Activated CD4-positive, alpha-beta T cell treated with anti-CD3 and anti-CD28 coated beads, Interleukin-2, amount 50 U/mL, for 4 hours (primary cell): ENCODE data around the gene PTP4A1.
A peak's percentile ranks its signal among the peaks of the same experiment; 100 is the strongest.
"Not testable (repeated sequence)": the region's sequence is repeated elsewhere in the genome, so short reads cannot be mapped to it uniquely, and the experiment has no call there.

Experiments used
- DNase-seq, 2 experiments: peaks; one replicate each; pipeline ENCODE4 v3.0.0-alpha.2; 2020

The PTP4A1 gene

DNA sequence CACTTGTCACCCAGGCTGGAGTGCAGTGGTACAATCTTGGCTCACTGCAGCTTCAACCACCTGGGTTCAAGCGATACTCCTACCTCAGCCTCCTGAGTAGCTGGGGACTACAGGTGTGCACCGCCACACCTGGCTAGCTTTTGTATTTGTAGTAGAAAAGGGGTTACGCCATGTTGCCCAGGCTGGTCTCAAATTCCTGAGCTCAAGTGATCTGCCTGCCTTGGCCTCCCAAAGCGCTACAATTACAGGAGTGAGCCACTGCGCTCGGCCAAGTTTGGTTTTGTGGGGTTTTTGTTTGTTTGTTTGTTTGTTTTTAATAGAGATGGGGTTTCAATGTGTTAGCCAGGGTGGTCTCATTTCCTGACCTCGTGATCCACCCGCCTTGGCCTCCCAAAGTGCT lies 12.3 kb downstream of the PTP4A1 start:
- no peak for DNase-seq

DNA sequence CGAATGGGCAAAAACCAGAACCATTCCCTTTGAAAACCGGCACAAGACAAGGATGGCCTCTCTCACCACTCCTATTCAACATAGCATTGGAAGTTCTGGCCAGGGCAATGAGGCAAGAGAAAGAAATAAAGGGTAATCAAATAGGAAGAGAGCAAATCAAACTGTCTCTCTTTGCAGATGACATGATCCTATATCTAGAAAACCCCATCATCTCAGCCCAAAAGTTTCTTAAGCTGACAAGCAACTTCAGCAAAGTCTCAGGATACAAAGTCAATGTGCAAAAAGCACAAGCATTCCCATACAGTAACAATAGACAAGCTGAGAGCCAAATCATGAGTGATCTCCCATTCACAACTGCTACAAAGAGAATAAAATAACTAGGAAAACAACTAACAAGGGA lies 13.4 kb downstream of the PTP4A1 start:
- DNase-seq: not testable (repeated sequence)

DNA sequence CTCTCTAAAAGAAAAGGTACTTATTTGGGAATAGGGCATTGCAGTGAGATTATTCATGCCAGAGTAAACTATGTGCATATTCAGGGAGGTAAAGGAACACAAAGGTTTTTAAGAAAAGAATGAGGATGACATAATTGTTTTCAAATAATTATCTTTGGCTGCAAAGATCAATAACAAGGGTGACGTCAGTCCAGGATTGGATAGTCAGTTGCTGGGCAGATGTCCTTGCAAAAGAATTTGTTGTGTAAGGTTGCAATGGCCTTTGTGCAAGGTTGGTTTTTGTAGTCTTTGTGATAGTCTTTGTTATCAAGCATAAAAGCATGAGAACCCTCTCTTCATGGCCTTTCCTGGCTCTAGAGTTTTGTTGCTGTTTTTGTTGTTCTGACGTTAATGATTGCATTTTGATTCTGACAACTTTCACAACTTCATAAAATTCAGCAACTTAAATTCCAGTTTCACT lies 17.7 kb downstream of the PTP4A1 start:
- no peak for DNase-seq

DNA sequence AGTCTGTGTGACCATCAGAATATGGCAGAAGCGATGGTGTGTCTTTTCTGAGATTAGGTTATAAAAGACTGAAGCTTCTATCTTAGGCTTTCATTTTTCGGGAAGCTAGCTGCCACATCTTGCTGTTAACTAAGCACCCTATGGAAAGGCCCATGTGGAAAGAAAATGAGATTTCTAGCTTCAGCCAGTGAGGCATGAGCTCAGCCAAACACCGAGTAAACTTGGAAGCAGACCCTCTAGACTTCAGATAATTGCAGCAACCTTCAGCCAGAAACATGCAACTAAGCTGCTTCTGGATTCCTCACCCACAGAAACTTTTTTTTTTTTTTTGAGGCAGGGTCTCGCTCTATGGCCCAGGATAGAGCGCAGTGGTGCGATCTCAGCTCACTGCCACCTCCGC lies 20.6 kb downstream of the PTP4A1 start:
- no peak for DNase-seq

DNA sequence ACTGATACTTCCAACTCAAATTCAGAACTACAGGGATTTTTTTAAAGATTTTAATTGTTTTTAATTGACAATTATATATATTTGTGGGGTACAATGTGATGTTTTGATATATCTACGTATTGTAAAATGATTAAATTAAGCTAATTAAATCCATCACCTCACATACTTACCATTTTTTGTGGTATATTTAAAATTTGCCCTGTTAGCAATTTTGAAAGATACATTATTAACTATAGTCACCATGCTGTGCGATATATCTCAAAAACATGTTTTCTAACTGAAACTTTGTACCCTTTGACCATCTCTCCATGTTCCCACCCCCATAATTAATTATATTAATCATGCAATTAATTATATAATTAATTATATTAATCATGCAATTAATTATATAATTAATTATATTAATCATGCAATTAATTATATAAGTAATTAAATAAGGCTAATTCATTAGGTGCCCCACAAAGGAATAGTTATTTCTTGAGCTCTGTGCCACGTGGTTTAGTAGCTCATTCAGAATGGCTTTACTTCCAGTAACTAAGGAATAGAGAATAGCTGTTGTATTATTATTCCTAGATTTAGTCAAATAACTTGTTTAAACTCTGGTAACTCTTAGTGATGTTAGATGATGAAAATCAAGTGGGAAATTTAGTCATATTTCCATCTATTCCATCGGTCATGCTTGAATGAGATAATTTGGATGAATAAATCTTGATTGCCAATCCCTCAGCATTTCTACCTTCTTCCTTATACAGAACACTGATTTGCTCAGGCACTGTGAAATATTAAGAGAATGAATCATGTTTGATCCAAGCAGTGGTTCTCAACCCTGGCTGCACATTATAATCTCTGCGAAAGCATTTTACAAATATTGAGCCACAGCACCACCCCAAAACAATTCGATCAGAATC lies 25.1 kb downstream of the PTP4A1 start:
- DNase-seq: no peak

DNA sequence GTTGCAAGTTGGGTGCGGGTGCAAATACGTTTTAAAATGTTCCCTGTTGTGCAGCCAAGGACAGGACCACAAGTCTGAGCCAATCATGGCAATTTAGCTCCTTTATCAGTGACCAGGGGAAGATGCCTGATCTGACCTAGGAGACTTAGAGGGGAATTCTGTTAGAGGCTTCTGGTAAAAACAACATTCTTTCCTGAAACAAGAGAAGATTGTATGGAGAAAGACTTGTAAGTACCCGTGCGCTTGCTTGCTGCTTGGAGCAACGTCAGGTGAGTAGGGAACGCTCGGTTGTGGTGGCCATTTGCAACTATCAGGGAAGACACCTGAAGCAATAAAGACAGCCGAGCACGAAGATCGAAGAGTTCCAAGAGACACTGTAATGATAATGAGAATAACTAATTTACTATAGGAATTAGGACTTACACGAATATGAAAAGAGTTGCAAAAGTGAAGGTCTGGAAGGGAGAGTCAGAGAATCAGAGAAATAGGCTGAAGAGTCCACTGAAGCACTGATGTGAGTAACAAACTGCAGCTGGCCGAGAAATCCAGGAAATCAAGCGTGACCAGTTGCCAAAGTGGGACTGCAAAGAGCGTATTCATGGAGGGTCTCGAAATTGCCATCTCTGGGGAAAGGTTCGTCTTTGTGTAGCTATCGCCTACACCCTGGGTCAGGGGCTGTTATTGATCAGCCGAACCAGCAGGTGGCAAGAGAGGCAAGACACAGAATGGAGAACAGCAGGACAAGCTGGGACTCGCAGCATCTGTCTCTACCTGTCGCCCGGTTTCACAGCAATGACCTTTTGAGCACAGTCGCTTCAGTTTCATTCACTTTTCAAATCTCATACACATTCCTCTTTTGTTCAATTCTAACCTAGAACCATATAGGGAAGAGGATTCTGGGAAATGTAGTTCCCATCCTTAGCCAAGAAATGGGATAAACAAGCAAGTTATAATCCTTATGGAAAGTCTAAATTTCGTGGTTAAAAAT lies 26.1 kb downstream of the PTP4A1 start:
- DNase-seq: peak; percentile 69 to 72

DNA sequence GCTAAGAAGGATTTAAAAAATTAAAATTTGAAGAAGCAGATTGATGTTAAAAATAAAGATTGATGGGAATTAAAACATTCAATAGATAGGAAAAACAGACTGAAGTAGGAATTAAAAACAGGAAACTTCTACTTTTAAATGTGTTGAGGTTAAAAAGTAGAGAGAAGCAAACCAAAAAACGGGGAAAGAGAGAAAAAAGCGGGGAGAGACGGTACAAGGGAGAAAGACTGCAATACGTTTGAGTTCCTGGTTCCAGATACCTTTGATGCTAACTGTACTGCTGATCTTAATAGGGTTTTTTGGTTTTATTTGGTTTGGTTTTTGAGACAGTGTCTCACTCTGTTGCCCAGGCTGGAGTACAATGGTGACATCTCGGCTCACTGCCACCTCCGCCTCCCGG lies 27.0 kb downstream of the PTP4A1 start:
- no peak for DNase-seq

DNA sequence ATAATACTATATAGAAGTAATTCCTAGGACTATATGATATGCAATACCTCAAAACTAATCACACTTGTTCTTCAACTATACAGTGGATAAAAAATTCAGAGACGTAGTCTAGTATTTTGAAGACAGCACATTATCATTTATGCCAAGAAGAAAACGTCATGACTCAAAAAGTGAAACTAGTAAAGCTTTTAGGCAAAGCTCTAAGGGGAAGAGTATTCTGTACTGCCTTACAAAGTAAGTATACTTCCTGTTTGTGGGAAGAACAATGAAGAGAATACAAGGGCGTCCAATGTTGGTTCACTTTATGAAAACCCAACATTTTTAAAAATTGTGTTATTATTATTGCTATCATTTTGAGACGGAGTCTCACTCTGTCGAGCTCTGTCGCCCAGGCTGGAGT lies 27.9 kb downstream of the PTP4A1 start:
- DNase-seq: no peak

DNA sequence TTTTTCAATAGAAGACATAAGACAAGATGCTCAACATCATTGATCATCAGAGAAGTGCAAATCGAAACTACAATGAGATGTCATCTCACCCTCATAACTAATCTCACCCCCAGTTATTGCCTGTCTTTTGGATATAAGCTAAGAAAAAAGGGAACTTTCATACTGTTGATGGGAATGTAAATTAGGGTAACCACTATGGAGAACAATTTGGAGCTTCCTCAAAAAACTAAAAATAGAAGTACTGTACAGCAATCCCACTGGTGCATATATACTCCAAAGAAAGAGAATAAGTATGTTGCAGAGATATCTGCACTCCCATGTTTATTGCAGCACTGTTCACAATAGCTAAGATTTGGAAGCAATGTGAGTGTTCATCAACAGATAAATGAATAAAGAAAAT lies 37.0 kb downstream of the PTP4A1 start:
- no peak for DNase-seq

DNA sequence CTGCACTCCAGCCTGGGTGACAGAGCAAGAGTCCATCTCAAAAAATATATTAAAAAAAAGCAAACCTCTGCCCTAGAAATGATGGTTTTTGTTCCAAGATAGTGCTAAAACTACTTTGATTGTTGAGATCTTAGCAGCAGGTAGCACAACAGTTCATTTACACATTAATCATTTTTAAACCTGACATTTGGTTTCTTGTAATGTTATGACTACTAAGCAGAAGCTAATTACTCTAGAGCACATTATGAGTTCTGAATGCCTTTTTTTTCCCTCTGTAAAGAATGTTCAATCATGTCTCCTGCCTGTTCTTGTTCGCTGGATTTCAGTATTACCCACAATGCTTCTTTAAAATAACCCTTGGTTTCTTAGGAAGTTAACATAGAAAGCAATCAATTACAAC lies 38.7 kb downstream of the PTP4A1 start:
- no peak for DNase-seq

DNA sequence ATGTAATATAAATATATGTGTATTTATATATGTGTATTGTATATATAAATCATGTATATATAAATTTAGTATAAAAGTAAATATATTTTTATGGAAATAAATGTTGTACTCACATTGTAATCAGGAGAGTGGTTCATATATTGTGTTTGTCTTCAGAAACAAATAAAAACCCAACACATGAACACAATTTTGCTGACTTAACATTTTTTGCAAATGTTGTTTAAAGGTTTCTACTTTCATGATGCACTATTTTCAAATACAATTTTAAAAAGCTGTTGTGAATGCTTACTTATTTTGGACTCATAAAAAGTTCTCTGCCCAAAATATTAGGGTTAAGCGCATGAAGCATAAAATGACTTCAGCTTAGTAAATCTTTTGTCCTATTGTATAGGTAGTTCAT lies 39.3 kb downstream of the PTP4A1 start:
- DNase-seq: no peak

DNA sequence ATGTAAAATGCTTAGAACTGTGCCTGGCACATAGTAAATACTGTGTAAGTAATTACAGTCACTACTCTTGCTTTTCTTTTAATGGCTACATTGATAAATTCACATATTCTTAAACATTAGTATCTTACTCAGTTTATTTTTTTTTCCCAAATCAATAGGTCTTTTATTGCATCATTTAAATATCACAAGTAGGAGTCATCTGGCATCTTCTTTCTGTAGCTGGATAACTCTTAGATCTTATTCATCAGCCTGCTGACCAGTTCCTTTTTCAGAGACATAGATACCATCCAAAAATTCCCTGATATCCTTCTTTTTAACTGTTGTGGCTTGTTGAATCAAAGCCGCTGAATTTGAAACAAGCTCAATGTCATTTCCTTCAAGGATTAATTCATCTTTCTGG lies 43.3 kb downstream of the PTP4A1 start:
- no peak for DNase-seq
